HEK293T (cell line): Measurements from ENCODE around the gene RRAGC.

ENCODE experiments used
- CTCF ChIA-PET: fragments of 350-600 bp; formaldehyde crosslinking; extraction: SDS; loops from one replicate; lab custom pipeline; 2021; ENCODE audit warnings: antibody characterized with exemption, inconsistent platforms; lab: Yijun Ruan, JAX
- POLR2A ChIA-PET: fragments of 350-600 bp; formaldehyde crosslinking; extraction: SDS; loops from one replicate; lab custom pipeline; 2020; ENCODE audit warnings: antibody characterized with exemption, inconsistent platforms; lab: Yijun Ruan, JAX
- DNase-seq: peaks from one replicate; pipeline ENCODE4 v3.0.0; 2012; ENCODE audit warnings: mixed read lengths; ENCODE audit errors: extremely low spot score
- ARNT ChIP-seq: fragments of 450-650 bp; IDR thresholded peaks from 2 replicates; pipeline ENCODE4 v1.6.1; 2017; ENCODE audit warnings: mild to moderate bottlenecking
- BHLHE40 ChIP-seq: fragments of 450-650 bp; IDR thresholded peaks from 2 replicates; pipeline ENCODE4 v1.6.1; 2016; ENCODE audit warnings: mild to moderate bottlenecking, moderate library complexity, borderline replicate concordance
- CTBP1 ChIP-seq: fragments of 450-650 bp; IDR thresholded peaks from 2 replicates; pipeline ENCODE4 v1.6.1; 2016; ENCODE audit warnings: borderline replicate concordance
- ELF4 ChIP-seq: fragments of 450-650 bp; IDR thresholded peaks from 2 replicates; pipeline ENCODE4 v1.6.1; 2017; ENCODE audit warnings: antibody characterized with exemption
- FOXA1 ChIP-seq: fragments of 450-650 bp; IDR thresholded peaks from 2 replicates; pipeline ENCODE4 v1.6.1; 2016; ENCODE audit warnings: mild to moderate bottlenecking
- FOXK2 ChIP-seq: fragments of 450-650 bp; IDR thresholded peaks from 2 replicates; pipeline ENCODE4 v1.6.1; 2016; ENCODE audit warnings: mild to moderate bottlenecking
- FOXM1 ChIP-seq: fragments of 450-650 bp; IDR thresholded peaks from 2 replicates; pipeline ENCODE4 v1.6.1; 2017; ENCODE audit warnings: mild to moderate bottlenecking, borderline replicate concordance
- HDGF ChIP-seq: fragments of 450-650 bp; IDR thresholded peaks from 2 replicates; pipeline ENCODE4 v1.6.1; 2017; ENCODE audit warnings: antibody characterized with exemption, borderline replicate concordance
- L3MBTL2 ChIP-seq: fragments of 450-650 bp; conservative IDR thresholded peaks from 2 replicates; pipeline ENCODE4 v1.6.1; 2016; ENCODE audit warnings: mild to moderate bottlenecking
- LEF1 ChIP-seq: fragments of 450-650 bp; IDR thresholded peaks from 2 replicates; pipeline ENCODE4 v1.6.1; 2017; ENCODE audit warnings: mild to moderate bottlenecking, borderline replicate concordance
- NFRKB ChIP-seq: fragments of 450-650 bp; IDR thresholded peaks from 2 replicates; pipeline ENCODE4 v1.6.1; 2016; ENCODE audit warnings: mild to moderate bottlenecking, moderate library complexity
- SP1 ChIP-seq: fragments of 450-650 bp; IDR thresholded peaks from 2 replicates; pipeline ENCODE4 v1.6.1; 2017
- SUZ12 ChIP-seq: fragments of 450-650 bp; IDR thresholded peaks from 2 replicates; pipeline ENCODE4 v1.6.1; 2016; ENCODE audit warnings: mild to moderate bottlenecking
- TARDBP ChIP-seq: fragments of 450-650 bp; IDR thresholded peaks from 2 replicates; pipeline ENCODE4 v1.6.1; 2016
- ZNF384 ChIP-seq: fragments of 450-650 bp; IDR thresholded peaks from 2 replicates; pipeline ENCODE4 v1.6.1; 2016
- TF ChIP-seq, protein P1 (sequence below): fragments of 450-650 bp; IDR thresholded peaks from 2 replicates; pipeline ENCODE4 v1.6.1; 2016

The RRAGC gene

DNA sequence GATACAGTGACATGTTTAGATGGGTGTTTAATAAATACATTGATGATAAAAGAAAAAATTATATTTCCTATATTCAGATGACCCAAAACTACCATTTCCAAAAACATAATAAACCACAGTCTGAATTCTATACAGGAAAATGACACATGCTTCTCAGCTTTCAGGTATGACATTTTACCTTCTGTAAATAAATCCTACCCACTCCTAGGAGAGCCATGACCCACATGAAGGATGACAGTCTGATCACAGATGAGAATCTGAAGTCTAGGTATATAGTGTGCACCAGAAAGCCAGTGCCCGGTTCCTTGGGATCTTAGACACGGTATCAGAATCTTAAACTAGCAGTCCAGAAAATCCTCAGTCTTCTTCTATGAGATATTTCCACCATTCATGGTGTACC, 25.5 kb upstream of the RRAGC start:
- TF ChIP-seq LEF1 (no peak), FOXK2 (no peak), HDGF (no peak), TARDBP (no peak), L3MBTL2 (no peak)
- CTCF ChIA-PET, result no interaction called here
- POLR2A ChIA-PET, result no interaction called here
- no peak for DNase-seq

DNA sequence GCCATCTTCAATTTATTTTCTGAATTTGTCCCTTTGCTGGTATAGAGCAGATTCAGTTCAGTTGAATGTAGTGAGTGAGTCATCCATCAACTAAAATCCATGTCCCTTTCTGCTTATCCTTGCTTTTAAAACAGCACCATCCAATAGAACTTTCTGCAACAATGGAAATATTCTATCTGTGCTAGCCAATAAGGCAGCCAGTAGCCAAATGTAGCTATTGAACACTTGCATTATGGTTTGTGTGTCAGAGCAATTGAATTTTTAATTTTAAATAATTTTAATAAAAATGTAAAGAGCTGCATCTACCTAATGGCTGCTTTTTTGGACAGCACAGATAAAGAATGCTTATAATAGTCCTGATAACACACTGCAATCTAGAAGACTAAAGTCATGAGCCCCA, 21.9 kb upstream of the RRAGC start, which contains the start of gene GJA9:
Gene GJA9, minus strand, starts transcription at position 101 of the 400 bp plus-strand sequence. CDS start 5,489 bp downstream, outside the sequence.
- POLR2A ChIA-PET, result interaction anchor here (1.4 kb wide), 1 partner anchor 145 kb away, joined by 4 read pairs; the partner anchor contains the start of gene NDUFS5
- TF ChIP-seq FOXM1 (no peak), NFRKB (no peak), FOXK2 (no peak), SUZ12 (no peak), ZNF384 (no peak), BHLHE40 (no peak), ARNT (no peak), L3MBTL2 (no peak), TARDBP (no peak), FOXA1 (no peak), SP1 (no peak), LEF1 (no peak)
- TF ChIP-seq, protein P1, sequence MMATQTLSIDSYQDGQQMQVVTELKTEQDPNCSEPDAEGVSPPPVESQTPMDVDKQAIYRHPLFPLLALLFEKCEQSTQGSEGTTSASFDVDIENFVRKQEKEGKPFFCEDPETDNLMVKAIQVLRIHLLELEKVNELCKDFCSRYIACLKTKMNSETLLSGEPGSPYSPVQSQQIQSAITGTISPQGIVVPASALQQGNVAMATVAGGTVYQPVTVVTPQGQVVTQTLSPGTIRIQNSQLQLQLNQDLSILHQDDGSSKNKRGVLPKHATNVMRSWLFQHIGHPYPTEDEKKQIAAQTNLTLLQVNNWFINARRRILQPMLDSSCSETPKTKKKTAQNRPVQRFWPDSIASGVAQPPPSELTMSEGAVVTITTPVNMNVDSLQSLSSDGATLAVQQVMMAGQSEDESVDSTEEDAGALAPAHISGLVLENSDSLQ, result no peak
- no peak for DNase-seq
- CTCF ChIA-PET, result no interaction called here

DNA sequence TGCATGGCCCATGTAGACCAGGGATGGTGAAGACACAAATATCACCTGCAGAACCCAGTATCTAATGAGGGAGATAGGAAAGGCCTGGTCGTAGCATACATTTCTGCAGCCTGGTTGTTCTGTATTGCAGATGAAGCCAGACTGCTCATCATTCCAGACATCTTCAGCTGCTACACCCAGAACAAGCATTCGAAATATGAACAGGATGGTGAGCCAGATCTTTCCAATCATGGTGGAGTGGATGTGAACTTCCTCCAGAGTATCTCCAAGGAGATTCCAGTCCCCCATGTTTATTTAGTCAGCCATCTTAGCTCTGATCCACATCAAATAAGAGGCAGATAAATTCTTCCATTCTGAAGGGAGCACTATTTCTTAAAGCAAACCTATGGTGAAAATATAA, 16.2 kb upstream of the RRAGC start:
- ChIA-PET POLR2A (no interaction called here), CTCF (no interaction called here)
- TF ChIP-seq BHLHE40 (no peak), CTBP1 (no peak), FOXM1 (no peak), NFRKB (no peak), TARDBP (no peak), ARNT (no peak), LEF1 (no peak), SP1 (no peak), ELF4 (no peak), ZNF384 (no peak), HDGF (no peak), FOXK2 (no peak), SUZ12 (no peak), L3MBTL2 (no peak), FOXA1 (no peak)
- TF ChIP-seq, protein P1, result no peak
- no peak for DNase-seq

DNA sequence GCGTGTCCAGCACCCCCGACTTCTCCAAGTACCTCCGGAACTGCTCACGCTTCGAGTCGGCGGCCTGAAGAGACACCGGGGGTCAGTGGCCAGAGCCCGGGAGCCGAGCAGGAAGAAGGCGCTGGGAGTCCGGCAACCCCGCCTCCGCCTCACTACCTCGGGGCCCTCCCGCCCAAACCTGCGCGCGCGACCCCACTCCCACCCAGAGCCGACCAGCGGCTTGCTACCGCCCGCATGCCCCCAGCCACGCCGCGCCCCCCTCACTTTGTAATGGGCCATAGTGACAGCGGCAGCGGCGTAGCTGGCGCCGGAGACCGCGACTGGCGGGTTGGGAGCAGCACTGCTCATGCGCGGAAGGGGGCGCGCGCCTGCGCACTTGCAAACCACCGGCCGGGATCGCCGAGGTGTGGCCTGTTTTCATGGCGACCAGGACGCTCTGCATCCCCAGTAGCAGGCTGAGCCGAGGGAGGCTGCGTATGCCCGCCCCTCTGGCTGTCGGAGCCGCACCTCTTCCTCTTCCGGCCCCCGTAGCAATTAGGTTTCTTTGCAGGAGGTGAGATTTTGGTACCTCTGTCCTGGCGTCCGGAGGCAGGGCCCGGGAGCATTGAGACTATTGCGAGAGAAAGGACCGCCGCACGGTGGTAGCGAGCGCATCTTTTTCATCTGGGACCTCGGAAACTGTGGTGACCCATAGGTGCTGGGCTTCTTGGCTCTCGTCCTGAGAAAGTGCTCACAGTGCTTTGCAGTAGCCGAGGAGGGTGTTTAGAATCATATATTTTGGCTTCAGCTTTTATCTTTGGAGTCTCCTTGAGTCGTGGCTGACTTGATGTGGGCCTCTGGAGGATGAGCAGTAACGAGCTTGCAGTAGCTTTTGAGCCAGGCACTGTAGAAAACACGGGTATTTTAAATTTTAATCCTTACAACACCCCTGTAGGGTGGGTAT, 13.7 kb upstream of the RRAGC start, which contains the start of gene MYCBP:
Gene MYCBP, minus strand, starts transcription at position 322 of the 943 bp plus-strand sequence. Its CDS starts 43 bp downstream, at position 279.
- POLR2A ChIA-PET, result interaction anchor here (0.7 to 2.4 kb wide), 7 partner anchors 11 to 785 kb away, joined by 3 to 11 read pairs (median 3); partner anchors contain the start of genes AKIRIN1, NDUFS5 and RRAGC
- CTCF ChIA-PET, result no interaction called here
- TF ChIP-seq SP1, result no peak
- no peak for TF ChIP-seq SUZ12
- no peak for TF ChIP-seq FOXK2
- TF ChIP-seq ELF4, result no peak
- TF ChIP-seq BHLHE40, result no peak
- no peak; the same call in 1 of the 2 replicates for TF ChIP-seq L3MBTL2
- peak; percentile 99 for DNase-seq

DNA sequence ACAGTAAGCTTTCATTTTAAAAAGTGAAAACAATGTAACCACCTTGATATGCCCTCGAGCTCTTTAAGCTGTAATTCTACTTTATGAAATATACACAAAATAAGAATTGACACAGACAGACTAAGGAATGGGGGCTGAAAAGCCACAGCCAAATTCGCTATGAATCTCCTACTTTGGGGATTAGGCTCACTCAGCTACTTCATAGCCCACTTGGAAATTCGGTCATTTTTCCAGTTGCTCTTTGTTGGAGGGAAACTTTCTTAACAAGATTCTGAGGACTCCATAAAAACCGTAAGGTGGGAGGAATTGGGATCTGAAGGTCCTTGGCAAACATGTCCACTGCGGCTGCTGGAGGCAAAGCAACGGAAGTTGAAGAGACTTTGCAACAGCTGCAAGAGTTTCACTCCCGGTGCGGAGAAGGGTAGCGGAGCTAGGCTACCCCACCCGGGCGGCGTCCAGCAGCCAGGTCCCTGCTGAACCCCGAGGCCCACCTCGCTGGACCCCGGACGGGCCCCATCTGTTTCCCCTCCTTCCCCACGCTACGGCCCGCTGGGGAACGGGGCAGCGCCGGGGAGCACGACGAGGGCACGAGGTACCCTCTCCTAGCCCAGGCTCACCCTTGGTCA, 12.9 kb upstream of the RRAGC start:
- TF ChIP-seq LEF1, result no peak
- peak; percentile 74 for TF ChIP-seq L3MBTL2
- no peak for TF ChIP-seq BHLHE40
- peak; percentile 26 for DNase-seq
- POLR2A ChIA-PET, result interaction anchor here (0.7 to 2.4 kb wide), 5 partner anchors 10 to 784 kb away, joined by 3 to 11 read pairs (median 4); partner anchors contain the start of genes NDUFS5 and RRAGC
- CTCF ChIA-PET, result no interaction called here

DNA sequence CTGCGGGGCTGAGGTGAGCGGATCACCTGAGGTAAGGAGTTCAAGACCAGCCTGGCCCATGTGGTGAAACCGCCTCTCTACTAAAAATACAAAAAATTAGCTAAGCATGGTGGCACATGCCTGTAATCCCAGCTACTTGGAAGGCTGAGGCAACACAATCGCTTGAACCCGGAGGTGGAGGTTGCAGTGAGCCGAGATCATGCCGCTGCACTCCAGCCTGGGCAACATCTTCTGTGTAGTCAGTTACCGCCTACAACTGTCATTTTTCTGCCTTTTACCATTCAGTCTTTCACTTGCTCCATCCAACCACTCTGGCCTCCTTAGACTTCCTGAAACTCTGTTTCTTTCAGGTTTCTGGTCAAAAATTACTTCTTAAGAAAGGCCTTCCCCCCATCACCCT, 11.4 kb upstream of the RRAGC start:
- no peak for DNase-seq
- POLR2A ChIA-PET, result no interaction called here
- CTCF ChIA-PET, result no interaction called here

More for the DNA sequence above, 11.4 kb upstream of the RRAGC start:
- TF ChIP-seq ARNT, result no peak
- no peak for TF ChIP-seq FOXA1
- no peak for TF ChIP-seq FOXM1
- no peak for TF ChIP-seq SUZ12
- no peak for TF ChIP-seq CTBP1
- no peak for TF ChIP-seq ZNF384
- no peak for TF ChIP-seq TARDBP
- no peak for TF ChIP-seq HDGF
- TF ChIP-seq NFRKB, result no peak
- no peak for TF ChIP-seq ELF4
- TF ChIP-seq L3MBTL2, result no peak
- no peak for TF ChIP-seq LEF1
- TF ChIP-seq BHLHE40, result no peak
- no peak for TF ChIP-seq SP1
- no peak for TF ChIP-seq FOXK2
- TF ChIP-seq, protein P1, result no peak
